ENCODE results near the gene PRKAR2B.

DNA sequence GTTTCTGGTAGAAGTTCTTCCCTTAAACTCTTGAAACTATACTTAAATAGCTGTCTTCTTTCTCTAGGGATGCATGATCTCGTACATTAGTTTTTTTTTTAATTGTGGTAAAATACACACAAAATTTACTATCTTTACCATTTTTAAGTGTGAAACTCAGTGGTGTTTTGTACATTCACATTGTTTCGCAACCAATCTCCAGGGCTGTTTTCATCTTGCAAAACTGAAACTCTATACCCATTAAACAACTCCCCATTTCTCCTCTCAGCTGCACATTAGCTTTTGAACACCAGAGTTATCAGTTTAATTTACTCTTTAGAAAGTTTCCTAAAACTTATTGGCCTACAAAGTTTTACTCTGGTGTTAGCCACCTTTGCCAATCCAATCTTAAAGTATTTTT, 45.5 kb upstream of the PRKAR2B start:
- TF ChIP-seq, protein P1, sequence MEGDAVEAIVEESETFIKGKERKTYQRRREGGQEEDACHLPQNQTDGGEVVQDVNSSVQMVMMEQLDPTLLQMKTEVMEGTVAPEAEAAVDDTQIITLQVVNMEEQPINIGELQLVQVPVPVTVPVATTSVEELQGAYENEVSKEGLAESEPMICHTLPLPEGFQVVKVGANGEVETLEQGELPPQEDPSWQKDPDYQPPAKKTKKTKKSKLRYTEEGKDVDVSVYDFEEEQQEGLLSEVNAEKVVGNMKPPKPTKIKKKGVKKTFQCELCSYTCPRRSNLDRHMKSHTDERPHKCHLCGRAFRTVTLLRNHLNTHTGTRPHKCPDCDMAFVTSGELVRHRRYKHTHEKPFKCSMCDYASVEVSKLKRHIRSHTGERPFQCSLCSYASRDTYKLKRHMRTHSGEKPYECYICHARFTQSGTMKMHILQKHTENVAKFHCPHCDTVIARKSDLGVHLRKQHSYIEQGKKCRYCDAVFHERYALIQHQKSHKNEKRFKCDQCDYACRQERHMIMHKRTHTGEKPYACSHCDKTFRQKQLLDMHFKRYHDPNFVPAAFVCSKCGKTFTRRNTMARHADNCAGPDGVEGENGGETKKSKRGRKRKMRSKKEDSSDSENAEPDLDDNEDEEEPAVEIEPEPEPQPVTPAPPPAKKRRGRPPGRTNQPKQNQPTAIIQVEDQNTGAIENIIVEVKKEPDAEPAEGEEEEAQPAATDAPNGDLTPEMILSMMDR (IDR thresholded peaks at IDR 0.05), result no peak
- no peak for TF ChIP-seq POLR2A (IDR thresholded peaks at IDR 0.05)

All from prostate gland (tissue), 2 donors.